Neural progenitor cell (in vitro differentiated cells): ENCODE data around the gene ESR2. TPM values are rescaled to one million over a fixed set of nuclear protein-coding genes. Genes with fewer than 3 reads are reported as not detected.

Experiments
- DNase-seq: peaks from one replicate; pipeline ENCODE4 v3.0.0-alpha.2; 2016; ENCODE audit warnings: low spot score
- H2AFZ ChIP-seq: fragments of 200-600 bp; sonication (generic); replicated peaks from 2 replicates; pipeline ENCODE4 v1.6.1; 2016; ENCODE audit warnings: antibody characterized with exemption
- H3F3A ChIP-seq: fragments of 200-600 bp; sonication (generic); 2 replicates; pipeline ENCODE4 v1.6.1; 2016; ENCODE audit warnings: antibody characterized with exemption, low read depth
- H3K27ac ChIP-seq: fragments of 200-600 bp; sonication (generic); 2 replicates; pipeline ENCODE4 v1.5.1; 2016; ENCODE audit warnings: mild to moderate bottlenecking
- H3K27me3 ChIP-seq: fragments of 200-600 bp; sonication (generic); 2 replicates; pipeline ENCODE4 v1.6.1; 2016; ENCODE audit warnings: mild to moderate bottlenecking, moderate library complexity
- H3K36me3 ChIP-seq: fragments of 200-600 bp; sonication (generic); 2 replicates; pipeline ENCODE4 v1.5.1; 2016
- H3K4me1 ChIP-seq: fragments of 200-600 bp; sonication (generic); 2 replicates; pipeline ENCODE4 v1.6.1; 2016; ENCODE audit warnings: mixed run types
- H3K4me2 ChIP-seq: fragments of 200-600 bp; sonication (generic); 2 replicates; pipeline ENCODE4 v1.6.1; 2016
- H3K4me3 ChIP-seq: fragments of 200-600 bp; sonication (generic); 2 replicates; pipeline ENCODE4 v1.5.1; 2016
- H3K79me2 ChIP-seq: fragments of 200-600 bp; sonication (generic); 2 replicates; pipeline ENCODE4 v1.6.1; 2016; ENCODE audit warnings: low read depth
- H3K9ac ChIP-seq: fragments of 200-600 bp; sonication (generic); 2 replicates; pipeline ENCODE4 v1.6.1; 2016
- H3K9me3 ChIP-seq: fragments of 200-600 bp; sonication (generic); 2 replicates; pipeline ENCODE4 v1.5.1; 2016; ENCODE audit warnings: low read depth
- H4K20me1 ChIP-seq: fragments of 200-600 bp; sonication (generic); 2 replicates; pipeline ENCODE4 v1.6.1; 2016; ENCODE audit warnings: low read depth
- H3K27ac Mint-ChIP-seq: 3 replicates; pipeline ENCODE4 v1.8.0; 2021; ENCODE audit warnings: mixed read lengths
- H3K27me3 Mint-ChIP-seq: 2 replicates; pipeline ENCODE4 v1.8.0; 2022; ENCODE audit warnings: low read depth, mild to moderate bottlenecking, inconsistent platforms, moderate library complexity, mixed read lengths; ENCODE audit not compliant: insufficient read depth
- H3K36me3 Mint-ChIP-seq: 3 replicates; pipeline ENCODE4 v1.8.0; 2021; ENCODE audit warnings: mixed read lengths
- H3K4me1 Mint-ChIP-seq: 3 replicates; pipeline ENCODE4 v1.8.0; 2021; ENCODE audit warnings: mixed read lengths
- H3K4me3 Mint-ChIP-seq: 3 replicates; pipeline ENCODE4 v1.8.0; 2021; ENCODE audit warnings: mild to moderate bottlenecking, moderate library complexity, mixed read lengths
- H3K9me3 Mint-ChIP-seq: 3 replicates; pipeline ENCODE4 v1.8.0; 2020; ENCODE audit warnings: mixed read lengths
- CTCF ChIP-seq: fragments of 200-600 bp; sonication (generic); IDR thresholded peaks from 2 replicates; pipeline ENCODE4 v1.5.1; 2017; ENCODE audit warnings: antibody characterized with exemption, mild to moderate bottlenecking
- EZH2 ChIP-seq: fragments of 200-600 bp; sonication (generic); IDR thresholded peaks from 2 replicates; pipeline ENCODE4 v1.6.1; 2017; ENCODE audit warnings: antibody characterized with exemption, mild to moderate bottlenecking, moderate library complexity
- EZH2phosphoT487 ChIP-seq: fragments of 200-600 bp; sonication (generic); IDR thresholded peaks from 2 replicates; pipeline ENCODE4 v1.6.1; 2017; ENCODE audit warnings: antibody characterized with exemption
- total RNA-seq: library from RNA; depleted of rRNA; stranded (reverse); fragments of >200 nt; gene quantifications from 2 replicates; pipeline ENCODE4 v1.2.3, GENCODE V29; 2015; ENCODE audit warnings: low replicate concordance

Gene ESR2
- total RNA-seq, 1 donor from 2014 or later = 0.21 TPM

GRCh38 chr14:64235652-64236640, 58.2 kb downstream of the ESR2 start:
- peaks cover 3% of the 10 kb centered on the region for H3K27me3 Mint-ChIP-seq
- H3K4me3 Mint-ChIP-seq = no peak overlapping the region
- DNase-seq = no peak
- H3K27ac Mint-ChIP-seq = no peak overlapping the region
- Histone ChIP-seq H3K9ac (no peak overlapping the region), H3K27ac (no peak overlapping the region), H3K27me3 (no peaks in the 10 kb centered on the region), H3F3A (no peaks in the 10 kb centered on the region), H3K79me2 (no peaks in the 10 kb centered on the region), H3K36me3 (no peaks in the 10 kb centered on the region), H3K4me1 (no peaks in the 10 kb centered on the region), H2AFZ (no peak overlapping the region), H3K4me2 (no peak overlapping the region), H4K20me1 (no peaks in the 10 kb centered on the region), H3K4me3 (no peak overlapping the region), H3K9me3 (no peaks in the 10 kb centered on the region)
- peaks cover 13% of the 10 kb centered on the region for H3K4me1 Mint-ChIP-seq
- H3K36me3 Mint-ChIP-seq = peaks cover 9% of the 10 kb centered on the region
- no peaks in the 10 kb centered on the region for H3K9me3 Mint-ChIP-seq
- TF ChIP-seq CTCF (no peak), EZH2phosphoT487 (no peak), EZH2 (no peak)

- Histone ChIP-seq H3K4me2 (no peak overlapping the region), H3K27ac (no peak overlapping the region), H3K9ac (no peak overlapping the region), H3F3A (no peaks in the 10 kb centered on the region), H2AFZ (no peak overlapping the region), H4K20me1 (no peaks in the 10 kb centered on the region), H3K27me3 (no peaks in the 10 kb centered on the region), H3K4me1 (no peaks in the 10 kb centered on the region), H3K79me2 (no peaks in the 10 kb centered on the region), H3K9me3 (no peaks in the 10 kb centered on the region), H3K36me3 (no peaks in the 10 kb centered on the region), H3K4me3 (no peak overlapping the region)
- H3K27ac Mint-ChIP-seq = no peak overlapping the region
- H3K27me3 Mint-ChIP-seq = peaks cover 3% of the 10 kb centered on the region
- no peak for DNase-seq
- TF ChIP-seq EZH2 = no peak
- TF ChIP-seq CTCF = no peak
- no peak for TF ChIP-seq EZH2phosphoT487
- H3K36me3 Mint-ChIP-seq = peaks cover 9% of the 10 kb centered on the region
- peaks cover 17% of the 10 kb centered on the region for H3K4me1 Mint-ChIP-seq
- H3K9me3 Mint-ChIP-seq = no peaks in the 10 kb centered on the region
- no peak overlapping the region for H3K4me3 Mint-ChIP-seq
Measured at GRCh38 chr14:64234877-64235651, 59.1 kb downstream of the ESR2 start.

- H3K27me3 ChIP-seq = no peaks in the 10 kb centered on the region
- peaks cover 12% of the 10 kb centered on the region for H3K4me1 Mint-ChIP-seq
- H3F3A ChIP-seq = no peaks in the 10 kb centered on the region
- TF ChIP-seq EZH2 (no peak), EZH2phosphoT487 (no peak), CTCF (no peak)
- H3K79me2 ChIP-seq = no peaks in the 10 kb centered on the region
- no peak overlapping the region for H2AFZ ChIP-seq
- H3K36me3 ChIP-seq = no peaks in the 10 kb centered on the region
- H3K36me3 Mint-ChIP-seq = peaks cover 12% of the 10 kb centered on the region
- no peak overlapping the region for H3K27ac ChIP-seq
- H3K9me3 ChIP-seq = no peaks in the 10 kb centered on the region
- H3K4me3 Mint-ChIP-seq = no peak overlapping the region
- no peak overlapping the region for H3K4me3 ChIP-seq
- no peak overlapping the region for H3K4me2 ChIP-seq
- H3K27ac Mint-ChIP-seq = no peak overlapping the region
- no peaks in the 10 kb centered on the region for H3K4me1 ChIP-seq
- no peak for DNase-seq
- H3K9ac ChIP-seq = no peak overlapping the region
- H3K9me3 Mint-ChIP-seq = no peaks in the 10 kb centered on the region
- no peaks in the 10 kb centered on the region for H4K20me1 ChIP-seq
- H3K27me3 Mint-ChIP-seq = peaks cover 3% of the 10 kb centered on the region
Measured at GRCh38 chr14:64233531-64234190, 60.5 kb downstream of the ESR2 start.
